Astrocyte of the spinal cord (primary cell): ENCODE data around the gene ZNF236.

Source experiments
- DNase-seq: peaks from one replicate; pipeline ENCODE4 v3.0.0; 2011; ENCODE audit warnings: low read depth, low spot score
- H3K4me3 ChIP-seq: 2 replicates; pipeline ENCODE4 v1.5.1; 2011; ENCODE audit warnings: low read depth, mild to moderate bottlenecking, low read length, moderate library complexity
- CTCF ChIP-seq: IDR thresholded peaks from 2 replicates; pipeline ENCODE4 v1.5.1; 2012; ENCODE audit warnings: low read depth, mild to moderate bottlenecking, low read length, inconsistent platforms
- in situ Hi-C: cut with HindIII; loops from 2 replicates; pipeline ENCODE4 v1.10.0; 2017; ENCODE audit warnings: low sequenced_read_pairs

The ZNF236 gene

GRCh38 chr18:76956648-76957047 lies 134.3 kb downstream of the ZNF236 start:
- no peak for TF ChIP-seq CTCF
- no peak overlapping the region for H3K4me3 ChIP-seq
- in situ Hi-C loops, result no loop called here
- no peak for DNase-seq

- no peak for TF ChIP-seq CTCF
- in situ Hi-C loops, result no loop called here
- no peak overlapping the region for H3K4me3 ChIP-seq
- no peak for DNase-seq
Observed at GRCh38 chr18:76957384-76958355, 135.3 kb downstream of the ZNF236 start.

- DNase-seq, result no peak
- in situ Hi-C loops, result no loop called here
- no peak for TF ChIP-seq CTCF
- H3K4me3 ChIP-seq, result no peak overlapping the region
Observed at GRCh38 chr18:76958692-76959341, 136.5 kb downstream of the ZNF236 start.

- DNase-seq, result no peak
Observed at GRCh38 chr18:76959605-76960004, 137.2 kb downstream of the ZNF236 start.

GRCh38 chr18:76960528-76961035 lies 138.2 kb downstream of the ZNF236 start:
- H3K4me3 ChIP-seq, result no peak overlapping the region
- no peak for DNase-seq
- in situ Hi-C loops, result no loop called here
- no peak for TF ChIP-seq CTCF

More at GRCh38 chr18:76959605-76960004, 137.2 kb downstream of the ZNF236 start:
- in situ Hi-C loops, result no loop called here
- no peak for TF ChIP-seq CTCF
- no peak overlapping the region for H3K4me3 ChIP-seq

- DNase-seq, result no peak
- no peak for TF ChIP-seq CTCF
- no peak overlapping the region for H3K4me3 ChIP-seq
- in situ Hi-C loops, result no loop called here
Observed at GRCh38 chr18:76962851-76963250, 140.5 kb downstream of the ZNF236 start.
